BLaER1 treated with 17β-estradiol and CSF1 and Interleukin-3, amounts not matched to agents 10 nM and 100 nM (cell line): ENCODE data around the gene ALK.

Experiments
- H3K27ac ChIP-seq, 11 experiments: shearing (Covaris generic); formaldehyde crosslinking; 2 replicates each; pipeline ENCODE4 v1.8.1; 2022
- H3K27me3 ChIP-seq, 11 experiments: shearing (Covaris generic); formaldehyde crosslinking; 2 replicates each; pipeline ENCODE4 v1.8.1; 2022
- H3K36me3 ChIP-seq, 11 experiments: shearing (Covaris generic); formaldehyde crosslinking; 2 replicates each; pipeline ENCODE4 v1.8.1; 2022
- H3K4me1 ChIP-seq, 10 experiments: shearing (Covaris generic); formaldehyde crosslinking; 2 replicates each; pipeline ENCODE4 v1.8.1; 2022
- H3K4me2 ChIP-seq, 11 experiments: shearing (Covaris generic); formaldehyde crosslinking; 2 replicates each; pipeline ENCODE4 v1.8.1; 2022
- H3K4me3 ChIP-seq, 10 experiments: shearing (Covaris generic); formaldehyde crosslinking; 2 replicates each; pipeline ENCODE4 v1.8.1; 2022
- H3K9ac ChIP-seq, 11 experiments: shearing (Covaris generic); formaldehyde crosslinking; 2 replicates each; pipeline ENCODE4 v1.8.1; 2022
- H3K9me3 ChIP-seq, 11 experiments: shearing (Covaris generic); formaldehyde crosslinking; replicated peaks in 1 of 11; 2 replicates each; pipeline ENCODE4 v1.8.1; 2022
- H4K20me1 ChIP-seq, 11 experiments: shearing (Covaris generic); formaldehyde crosslinking; 2 replicates each; pipeline ENCODE4 v1.8.1; 2022
- Cebpa-rat ChIP-seq, 11 experiments: shearing (Covaris generic); IDR thresholded peaks; 2 replicates each; pipeline ENCODE4 v1.8.1; 2022

Gene ALK

GRCh38 chr2:29433128-29433527, 488.3 kb downstream of the ALK start:
- H3K9ac ChIP-seq, result no peak overlapping the region
- H3K9me3 ChIP-seq, result no peaks in the 10 kb centered on the region; a peak in 1 of 22 replicates
- H4K20me1 ChIP-seq, result no peaks in the 10 kb centered on the region
- peaks cover 0 to 14% (median 9%) of the 10 kb centered on the region in 10 experiments; a peak in 10 of 20 replicates for H3K4me1 ChIP-seq
- H3K27me3 ChIP-seq, result no peaks in the 10 kb centered on the region
- H3K27ac ChIP-seq, result no peak overlapping the region
- no peaks in the 10 kb centered on the region for H3K36me3 ChIP-seq
- no peak for TF ChIP-seq Cebpa-rat (IDR thresholded peaks at IDR 0.05)
- H3K4me2 ChIP-seq, result no peak overlapping the region
- H3K4me3 ChIP-seq, result no peak overlapping the region

GRCh38 chr2:29431485-29431884, 489.9 kb downstream of the ALK start:
- no peak for TF ChIP-seq Cebpa-rat (IDR thresholded peaks at IDR 0.05)
- H3K4me1 ChIP-seq, result peaks cover 0 to 10% (median 5%) of the 10 kb centered on the region in 10 experiments; a peak in 5 of 20 replicates
- H3K4me3 ChIP-seq, result no peak overlapping the region
- no peaks in the 10 kb centered on the region for H3K27me3 ChIP-seq
- no peak overlapping the region for H3K27ac ChIP-seq
- H3K9ac ChIP-seq, result no peak overlapping the region
- no peaks in the 10 kb centered on the region for H4K20me1 ChIP-seq
- H3K9me3 ChIP-seq, result no peaks in the 10 kb centered on the region; a peak in 1 of 22 replicates
- no peaks in the 10 kb centered on the region for H3K36me3 ChIP-seq
- H3K4me2 ChIP-seq, result no peak overlapping the region

GRCh38 chr2:29430382-29431112, 490.8 kb downstream of the ALK start:
- H3K4me2 ChIP-seq, result no peak overlapping the region
- peaks cover 0 to 10% (median 5%) of the 10 kb centered on the region in 10 experiments; a peak in 5 of 20 replicates for H3K4me1 ChIP-seq
- H4K20me1 ChIP-seq, result no peaks in the 10 kb centered on the region
- H3K27me3 ChIP-seq, result no peaks in the 10 kb centered on the region
- no peak overlapping the region for H3K4me3 ChIP-seq
- TF ChIP-seq Cebpa-rat (IDR thresholded peaks at IDR 0.05), result no peak
- peaks cover 0 to 8% (median 0%) of the 10 kb centered on the region in 11 experiments; a peak in 5 of 22 replicates for H3K9me3 ChIP-seq
- H3K36me3 ChIP-seq, result no peaks in the 10 kb centered on the region
- H3K27ac ChIP-seq, result no peak overlapping the region
- H3K9ac ChIP-seq, result no peak overlapping the region

- Histone ChIP-seq H3K9ac (no peak overlapping the region), H3K36me3 (no peaks in the 10 kb centered on the region), H3K4me1 (peaks cover 0 to 9% (median 0%) of the 10 kb centered on the region in 10 experiments; a peak in 5 of 20 replicates), H3K9me3 (peaks cover 0 to 11% (median 0%) of the 10 kb centered on the region in 11 experiments; a peak in 5 of 22 replicates), H3K27ac (no peak overlapping the region), H3K4me3 (no peak overlapping the region), H4K20me1 (no peaks in the 10 kb centered on the region), H3K27me3 (no peaks in the 10 kb centered on the region), H3K4me2 (no peak overlapping the region)
- no peak for TF ChIP-seq Cebpa-rat (IDR thresholded peaks at IDR 0.05)
Measured at GRCh38 chr2:29426354-29426753, 495.0 kb downstream of the ALK start.

GRCh38 chr2:29425866-29426265, 495.5 kb downstream of the ALK start:
- no peak overlapping the region for H3K9ac ChIP-seq
- TF ChIP-seq Cebpa-rat (IDR thresholded peaks at IDR 0.05), result no peak
- no peaks in the 10 kb centered on the region for H4K20me1 ChIP-seq
- no peaks in the 10 kb centered on the region for H3K36me3 ChIP-seq
- no peak overlapping the region for H3K4me3 ChIP-seq
- peaks cover 0 to 11% (median 0%) of the 10 kb centered on the region in 11 experiments; a peak in 5 of 22 replicates for H3K9me3 ChIP-seq
- peaks cover 0 to 9% (median 0%) of the 10 kb centered on the region in 10 experiments; a peak in 5 of 20 replicates for H3K4me1 ChIP-seq
- no peak overlapping the region for H3K4me2 ChIP-seq
- H3K27me3 ChIP-seq, result no peaks in the 10 kb centered on the region
- no peak overlapping the region for H3K27ac ChIP-seq

DNA sequence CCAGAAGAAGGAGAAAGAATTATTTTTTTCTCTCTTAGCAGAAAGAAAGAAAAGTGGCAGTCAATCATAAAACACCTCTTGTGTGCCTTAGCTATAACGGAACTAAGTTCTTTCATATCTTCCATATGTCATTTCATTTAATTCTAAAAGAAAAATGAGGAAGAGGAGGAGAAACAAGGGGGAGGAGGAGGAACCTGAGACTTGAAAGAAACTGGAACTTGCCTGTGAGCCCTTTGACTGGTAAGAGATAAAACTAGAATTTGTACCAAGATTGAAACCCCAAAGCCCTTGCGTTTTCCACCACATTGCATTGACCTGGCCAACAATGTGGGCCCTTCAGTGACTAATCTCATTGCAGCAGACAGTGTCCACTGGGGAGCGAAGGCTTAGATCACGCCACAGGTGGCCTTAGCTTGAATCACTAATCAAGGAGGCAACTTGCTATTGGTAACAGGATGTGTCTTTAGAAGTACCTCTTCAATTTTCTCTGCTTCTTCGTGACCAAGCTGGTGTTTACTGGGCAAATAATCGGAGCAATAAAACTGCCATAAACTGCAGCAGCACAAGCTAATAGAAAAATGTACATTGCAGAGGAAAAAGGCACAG, 498.2 kb downstream of the ALK start:
- Histone ChIP-seq H4K20me1 (no peaks in the 10 kb centered on the region), H3K9me3 (peaks cover 0 to 11% (median 0%) of the 10 kb centered on the region in 11 experiments; a peak in 5 of 22 replicates), H3K27ac (no peak overlapping the region), H3K36me3 (no peaks in the 10 kb centered on the region), H3K4me1 (peaks cover 0 to 9% (median 0%) of the 10 kb centered on the region in 10 experiments; a peak in 5 of 20 replicates), H3K4me2 (peak overlapping the region in 2 of 11 experiments; percentile 48 to 52; a peak in 4 of 22 replicates), H3K4me3 (no peak overlapping the region), H3K9ac (no peak overlapping the region), H3K27me3 (no peaks in the 10 kb centered on the region)
- TF ChIP-seq Cebpa-rat (IDR thresholded peaks at IDR 0.05), result no peak

DNA sequence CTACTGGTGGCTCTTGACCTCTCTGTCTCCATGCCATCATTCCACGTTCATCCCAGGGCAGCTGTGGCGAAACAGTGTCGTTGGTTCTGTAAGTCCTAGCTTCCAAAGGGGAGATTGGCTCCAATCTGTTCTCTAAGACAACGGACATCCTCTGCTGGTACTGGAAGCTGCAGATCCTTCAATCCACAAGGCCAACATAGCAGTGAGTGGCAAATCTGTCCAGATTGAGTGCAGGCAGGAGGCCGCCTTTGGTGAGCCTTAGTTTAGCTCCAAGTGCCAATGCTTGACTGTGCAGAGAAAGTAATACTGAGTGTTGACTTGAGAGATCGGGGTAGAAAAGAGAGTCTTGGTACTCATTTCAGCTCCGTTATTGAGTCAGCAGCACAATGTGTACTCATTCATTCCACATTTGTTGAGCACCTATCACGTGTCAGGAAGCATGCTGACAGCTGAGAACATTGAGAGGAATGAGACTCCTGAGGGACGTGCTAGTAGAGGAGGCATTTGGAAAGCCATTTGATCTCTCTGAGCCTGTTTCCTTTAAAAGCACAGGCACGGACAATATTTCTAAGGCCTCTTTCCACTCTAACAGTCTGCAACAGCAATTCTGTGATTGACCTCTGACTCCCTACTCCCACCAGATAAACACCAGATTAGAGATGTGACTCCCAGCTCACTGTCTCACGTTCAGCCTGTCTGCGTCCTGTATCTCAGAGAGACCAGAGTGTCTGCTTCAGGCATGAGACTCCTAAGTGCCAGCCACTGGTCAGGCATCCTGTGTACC, 500.2 kb downstream of the ALK start:
- Histone ChIP-seq H3K4me2 (no peak overlapping the region), H3K4me3 (no peak overlapping the region), H4K20me1 (no peaks in the 10 kb centered on the region), H3K9ac (no peak overlapping the region), H3K4me1 (peaks cover 0 to 9% (median 0%) of the 10 kb centered on the region in 10 experiments; a peak in 5 of 20 replicates), H3K9me3 (peaks cover 0 to 9% (median 0%) of the 10 kb centered on the region in 11 experiments; a peak in 5 of 22 replicates), H3K27ac (no peak overlapping the region), H3K36me3 (no peaks in the 10 kb centered on the region), H3K27me3 (no peaks in the 10 kb centered on the region)
- TF ChIP-seq Cebpa-rat (IDR thresholded peaks at IDR 0.05), result no peak

- Histone ChIP-seq H3K9me3 (peaks cover 0 to 5% (median 0%) of the 10 kb centered on the region in 11 experiments; a peak in 4 of 22 replicates), H3K27me3 (no peaks in the 10 kb centered on the region)
- no peak for TF ChIP-seq Cebpa-rat (IDR thresholded peaks at IDR 0.05)
Measured at GRCh38 chr2:29420464-29420863, 500.9 kb downstream of the ALK start.

GRCh38 chr2:29417630-29418029, 503.8 kb downstream of the ALK start:
- H3K4me1 ChIP-seq, result no peaks in the 10 kb centered on the region
- H4K20me1 ChIP-seq, result no peaks in the 10 kb centered on the region
- H3K27me3 ChIP-seq, result no peaks in the 10 kb centered on the region
- H3K9me3 ChIP-seq, result no peaks in the 10 kb centered on the region
- H3K27ac ChIP-seq, result no peak overlapping the region
- no peak for TF ChIP-seq Cebpa-rat (IDR thresholded peaks at IDR 0.05)
- no peak overlapping the region for H3K4me3 ChIP-seq
- no peak overlapping the region for H3K4me2 ChIP-seq
- H3K9ac ChIP-seq, result no peak overlapping the region
- no peaks in the 10 kb centered on the region for H3K36me3 ChIP-seq

More at GRCh38 chr2:29420464-29420863, 500.9 kb downstream of the ALK start:
- no peak overlapping the region for H3K27ac ChIP-seq
- H3K36me3 ChIP-seq, result no peaks in the 10 kb centered on the region
- H4K20me1 ChIP-seq, result no peaks in the 10 kb centered on the region
- no peak overlapping the region for H3K4me2 ChIP-seq
- no peak overlapping the region for H3K9ac ChIP-seq
- peaks cover 0 to 9% (median 0%) of the 10 kb centered on the region in 10 experiments; a peak in 5 of 20 replicates for H3K4me1 ChIP-seq
- no peak overlapping the region for H3K4me3 ChIP-seq
